Neural cell (in vitro differentiated cells): ENCODE data around the gene PPP2CA. TPM values are rescaled to one million over a fixed set of nuclear protein-coding genes. Genes with fewer than 3 reads are reported as not detected.

Experiments used
- H2AFZ ChIP-seq: fragments of 200-600, 300-800 bp; sonication (generic), shearing (Covaris generic); 2 replicates; pipeline ENCODE4 v1.6.0; 2014; ENCODE audit warnings: low read depth, mild to moderate bottlenecking, antibody characterized with exemption, low read length, moderate library complexity
- H3F3A ChIP-seq: fragments of 200-600 bp; shearing (Covaris generic); 2 replicates; pipeline ENCODE4 v1.6.1; 2016; ENCODE audit warnings: mild to moderate bottlenecking, moderate library complexity, mixed read lengths, antibody characterized with exemption, low read length; ENCODE audit not compliant: insufficient read depth, poor library complexity, severe bottlenecking
- H3K27ac ChIP-seq: fragments of 200-600, 300-800 bp; sonication (generic), shearing (Covaris generic); 2 replicates; pipeline ENCODE4 v1.5.1; 2014; ENCODE audit warnings: mild to moderate bottlenecking, low read length, moderate library complexity
- H3K27me3 ChIP-seq: fragments of 300-800, 200-600 bp; sonication (generic), shearing (Covaris generic); 2 replicates; pipeline ENCODE4 v1.6.0; 2014; ENCODE audit warnings: mild to moderate bottlenecking, low read depth, low read length, moderate library complexity; ENCODE audit not compliant: insufficient read depth
- H3K36me3 ChIP-seq: fragments of 300-800, 200-600 bp; sonication (generic), shearing (Covaris generic); 2 replicates; pipeline ENCODE4 v1.5.1; 2014; ENCODE audit warnings: mild to moderate bottlenecking, antibody characterized with exemption, low read length, moderate library complexity; ENCODE audit not compliant: insufficient read depth
- H3K4me2 ChIP-seq: fragments of 300-800, 200-600 bp; sonication (generic), shearing (Covaris generic); 2 replicates; pipeline ENCODE4 v1.6.0; 2014; ENCODE audit warnings: mild to moderate bottlenecking, low read length
- H3K4me3 ChIP-seq: fragments of 300-800, 200-600 bp; sonication (generic), shearing (Covaris generic); 2 replicates; pipeline ENCODE4 v1.5.1; 2014; ENCODE audit warnings: mild to moderate bottlenecking, low read length, moderate library complexity
- H3K79me2 ChIP-seq: fragments of 200-600 bp; shearing (Covaris generic); replicated peaks from 2 replicates; pipeline ENCODE4 v1.6.0; 2014; ENCODE audit warnings: mild to moderate bottlenecking, low read length, moderate library complexity; ENCODE audit not compliant: insufficient read depth
- H3K9ac ChIP-seq: fragments of 300-800, 200-600 bp; sonication (generic), shearing (Covaris generic); 2 replicates; pipeline ENCODE4 v1.6.1; 2016; ENCODE audit warnings: mild to moderate bottlenecking, low read length, mixed read lengths
- H3K9me2 ChIP-seq: fragments of 200-600 bp; shearing (Covaris generic); 2 replicates; pipeline ENCODE4 v1.6.1; 2016; ENCODE audit warnings: mild to moderate bottlenecking, low read length, mixed read lengths; ENCODE audit not compliant: insufficient read depth
- H3K9me3 ChIP-seq: fragments of 200-600, 300-800 bp; sonication (generic), shearing (Covaris generic); 2 replicates; pipeline ENCODE4 v1.6.1; 2016; ENCODE audit warnings: mild to moderate bottlenecking, mixed run types, low read length, moderate library complexity, mixed read lengths
- H4K20me1 ChIP-seq: fragments of 200-600 bp; shearing (Covaris generic); 2 replicates; pipeline ENCODE4 v1.6.1; 2016; ENCODE audit warnings: mild to moderate bottlenecking, mixed run types; ENCODE audit not compliant: insufficient read depth
- EP300 ChIP-seq: fragments of 450-650 bp; conservative IDR thresholded peaks from 2 replicates; pipeline ENCODE4 v1.6.1; 2014; ENCODE audit warnings: antibody characterized with exemption, mild to moderate bottlenecking, moderate library complexity; ENCODE audit not compliant: poor library complexity, severe bottlenecking
- EZH2 ChIP-seq: fragments of 200-600, 300-800 bp; shearing (Covaris generic), sonication (generic); IDR thresholded peaks from 2 replicates; pipeline ENCODE4 v1.6.1; 2014; ENCODE audit warnings: antibody characterized with exemption, low read length, borderline replicate concordance, mild to moderate bottlenecking; ENCODE audit not compliant: insufficient read depth, poor library complexity, severe bottlenecking
- MXI1 ChIP-seq: fragments of 450-650 bp; conservative IDR thresholded peaks from 2 replicates; pipeline ENCODE4 v1.6.1; 2014; ENCODE audit warnings: antibody characterized with exemption, mild to moderate bottlenecking; ENCODE audit not compliant: poor library complexity, severe bottlenecking
- POLR2AphosphoS5 ChIP-seq: IDR thresholded peaks from 2 replicates; pipeline ENCODE4 v1.6.1; 2012
- RAD21 ChIP-seq: fragments of 450-650 bp; conservative IDR thresholded peaks from 2 replicates; pipeline ENCODE4 v1.6.1; 2014; ENCODE audit warnings: antibody characterized with exemption, mild to moderate bottlenecking, moderate library complexity
- SMC3 ChIP-seq: fragments of 450-650 bp; conservative IDR thresholded peaks from 2 replicates; pipeline ENCODE4 v1.6.1; 2014; ENCODE audit warnings: antibody characterized with exemption, mild to moderate bottlenecking, moderate library complexity; ENCODE audit not compliant: poor library complexity
- TAF1 ChIP-seq: IDR thresholded peaks from 2 replicates; pipeline ENCODE4 v1.6.1; 2012; ENCODE audit warnings: low read depth
- polyA plus RNA-seq: library from polyadenylated mRNA; depleted of rRNA; stranded (reverse); fragments of >200 nt; gene quantifications from 2 replicates; pipeline ENCODE4 v1.2.3, GENCODE V29; 2014
- TF ChIP-seq, protein P1 (sequence below): fragments of 450-650 bp; IDR thresholded peaks from 2 replicates; pipeline ENCODE4 v1.5.1; 2014; ENCODE audit warnings: antibody characterized with exemption, mild to moderate bottlenecking, moderate library complexity; ENCODE audit not compliant: poor library complexity, severe bottlenecking
- TF ChIP-seq, protein P2 (sequence below): IDR thresholded peaks from 2 replicates; pipeline ENCODE4 v1.6.1; 2012; ENCODE audit warnings: borderline replicate concordance

Gene PPP2CA
- polyA plus RNA-seq, 1 donor from 2014 or later = 251 TPM

DNA sequence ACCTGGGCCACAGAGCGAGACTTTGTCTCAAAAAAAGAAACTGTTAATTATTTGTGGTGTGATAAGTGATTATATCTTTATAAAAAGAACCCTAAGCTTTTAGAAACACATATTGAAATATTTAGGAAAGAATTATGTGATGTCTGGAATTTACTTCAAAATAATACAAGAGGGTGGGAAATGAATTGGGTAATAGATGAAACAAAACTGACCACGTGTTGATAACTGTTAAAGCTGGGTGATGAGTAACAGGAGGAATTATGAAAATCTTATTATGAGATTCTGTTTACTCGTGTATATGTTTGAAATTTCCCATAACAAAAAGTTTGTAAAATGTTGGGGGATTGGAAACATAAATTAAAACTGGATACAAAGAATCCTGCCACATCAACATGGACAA lies 33.0 kb upstream of the PPP2CA start:
- no peak for TF ChIP-seq MXI1

GRCh38 chr5:134257176-134257575 lies 31.3 kb upstream of the PPP2CA start:
- Histone ChIP-seq H3K79me2 (no peaks in the 10 kb centered on the region), H3K4me3 (no peak overlapping the region), H3K27ac (no peak overlapping the region), H3K27me3 (no peaks in the 10 kb centered on the region), H2AFZ (no peak overlapping the region), H3K9ac (no peak overlapping the region), H3K9me2 (no peaks in the 10 kb centered on the region), H3K9me3 (no peaks in the 10 kb centered on the region), H3K4me2 (no peak overlapping the region), H3K36me3 (no peaks in the 10 kb centered on the region), H4K20me1 (no peaks in the 10 kb centered on the region), H3F3A (no peaks in the 10 kb centered on the region)
- TF ChIP-seq, protein P1, sequence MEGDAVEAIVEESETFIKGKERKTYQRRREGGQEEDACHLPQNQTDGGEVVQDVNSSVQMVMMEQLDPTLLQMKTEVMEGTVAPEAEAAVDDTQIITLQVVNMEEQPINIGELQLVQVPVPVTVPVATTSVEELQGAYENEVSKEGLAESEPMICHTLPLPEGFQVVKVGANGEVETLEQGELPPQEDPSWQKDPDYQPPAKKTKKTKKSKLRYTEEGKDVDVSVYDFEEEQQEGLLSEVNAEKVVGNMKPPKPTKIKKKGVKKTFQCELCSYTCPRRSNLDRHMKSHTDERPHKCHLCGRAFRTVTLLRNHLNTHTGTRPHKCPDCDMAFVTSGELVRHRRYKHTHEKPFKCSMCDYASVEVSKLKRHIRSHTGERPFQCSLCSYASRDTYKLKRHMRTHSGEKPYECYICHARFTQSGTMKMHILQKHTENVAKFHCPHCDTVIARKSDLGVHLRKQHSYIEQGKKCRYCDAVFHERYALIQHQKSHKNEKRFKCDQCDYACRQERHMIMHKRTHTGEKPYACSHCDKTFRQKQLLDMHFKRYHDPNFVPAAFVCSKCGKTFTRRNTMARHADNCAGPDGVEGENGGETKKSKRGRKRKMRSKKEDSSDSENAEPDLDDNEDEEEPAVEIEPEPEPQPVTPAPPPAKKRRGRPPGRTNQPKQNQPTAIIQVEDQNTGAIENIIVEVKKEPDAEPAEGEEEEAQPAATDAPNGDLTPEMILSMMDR = no peak
- TF ChIP-seq EZH2 = no peak
- TF ChIP-seq RAD21 = no peak
- TF ChIP-seq, protein P2, sequence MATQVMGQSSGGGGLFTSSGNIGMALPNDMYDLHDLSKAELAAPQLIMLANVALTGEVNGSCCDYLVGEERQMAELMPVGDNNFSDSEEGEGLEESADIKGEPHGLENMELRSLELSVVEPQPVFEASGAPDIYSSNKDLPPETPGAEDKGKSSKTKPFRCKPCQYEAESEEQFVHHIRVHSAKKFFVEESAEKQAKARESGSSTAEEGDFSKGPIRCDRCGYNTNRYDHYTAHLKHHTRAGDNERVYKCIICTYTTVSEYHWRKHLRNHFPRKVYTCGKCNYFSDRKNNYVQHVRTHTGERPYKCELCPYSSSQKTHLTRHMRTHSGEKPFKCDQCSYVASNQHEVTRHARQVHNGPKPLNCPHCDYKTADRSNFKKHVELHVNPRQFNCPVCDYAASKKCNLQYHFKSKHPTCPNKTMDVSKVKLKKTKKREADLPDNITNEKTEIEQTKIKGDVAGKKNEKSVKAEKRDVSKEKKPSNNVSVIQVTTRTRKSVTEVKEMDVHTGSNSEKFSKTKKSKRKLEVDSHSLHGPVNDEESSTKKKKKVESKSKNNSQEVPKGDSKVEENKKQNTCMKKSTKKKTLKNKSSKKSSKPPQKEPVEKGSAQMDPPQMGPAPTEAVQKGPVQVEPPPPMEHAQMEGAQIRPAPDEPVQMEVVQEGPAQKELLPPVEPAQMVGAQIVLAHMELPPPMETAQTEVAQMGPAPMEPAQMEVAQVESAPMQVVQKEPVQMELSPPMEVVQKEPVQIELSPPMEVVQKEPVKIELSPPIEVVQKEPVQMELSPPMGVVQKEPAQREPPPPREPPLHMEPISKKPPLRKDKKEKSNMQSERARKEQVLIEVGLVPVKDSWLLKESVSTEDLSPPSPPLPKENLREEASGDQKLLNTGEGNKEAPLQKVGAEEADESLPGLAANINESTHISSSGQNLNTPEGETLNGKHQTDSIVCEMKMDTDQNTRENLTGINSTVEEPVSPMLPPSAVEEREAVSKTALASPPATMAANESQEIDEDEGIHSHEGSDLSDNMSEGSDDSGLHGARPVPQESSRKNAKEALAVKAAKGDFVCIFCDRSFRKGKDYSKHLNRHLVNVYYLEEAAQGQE = no peak
- TF ChIP-seq POLR2AphosphoS5 = no peak
- TF ChIP-seq EP300 = no peak
- TF ChIP-seq SMC3 = no peak
- TF ChIP-seq TAF1 = no peak
- TF ChIP-seq MXI1 = no peak

More for the DNA sequence above, 33.0 kb upstream of the PPP2CA start:
- Histone ChIP-seq H3K4me2 (no peak overlapping the region), H3K9ac (no peak overlapping the region), H3K9me2 (no peaks in the 10 kb centered on the region), H3K79me2 (no peaks in the 10 kb centered on the region), H2AFZ (no peak overlapping the region), H3K27me3 (no peaks in the 10 kb centered on the region), H3F3A (no peaks in the 10 kb centered on the region), H3K9me3 (no peaks in the 10 kb centered on the region), H3K4me3 (no peak overlapping the region), H3K36me3 (no peaks in the 10 kb centered on the region), H4K20me1 (no peaks in the 10 kb centered on the region), H3K27ac (no peak overlapping the region)
